ENCODE results near the gene NAIF1. TPM values are rescaled to one million over a fixed set of nuclear protein-coding genes. Genes with fewer than 3 reads are reported as not detected.
"Not testable (repeated sequence)": the region's sequence is repeated elsewhere in the genome, so short reads cannot be mapped to it uniquely, and the experiment has no call there.

NAIF1 gene
- total RNA-seq, 1 experiment from 2014 or later: 17.3 TPM

DNA sequence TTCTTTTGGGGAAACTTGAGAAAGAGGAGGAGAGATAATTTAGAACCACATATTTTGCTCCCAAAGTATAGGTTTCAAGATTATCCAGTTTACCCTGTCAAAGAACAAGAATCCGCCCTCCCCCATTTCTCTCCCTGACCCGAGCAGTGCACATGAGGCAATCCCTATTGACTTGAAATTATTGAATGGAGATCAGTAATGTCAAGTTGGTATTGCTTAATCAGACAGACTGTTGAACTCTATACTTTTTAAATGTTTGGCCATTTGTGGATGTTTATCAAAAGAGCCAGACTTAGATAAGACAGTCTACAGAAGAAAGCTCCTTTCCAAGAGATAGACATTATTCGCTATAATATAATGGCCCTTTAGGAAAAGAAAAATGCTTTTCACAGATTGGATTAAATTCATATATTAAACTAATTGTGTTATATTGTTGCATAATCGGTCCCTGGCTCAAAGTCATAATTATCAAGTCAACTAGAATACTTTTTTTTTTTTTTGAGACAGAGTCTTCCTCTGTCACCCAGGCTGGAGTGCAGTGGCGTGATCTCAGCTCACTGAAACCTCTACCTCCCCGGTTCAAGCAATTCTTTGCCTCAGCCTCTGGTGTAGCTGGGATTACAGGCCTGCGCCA is 6.2 kb upstream of the NAIF1 start:
- Histone ChIP-seq H3K4me3 (no peak overlapping the region), H3K4me2 (peak overlapping the region; percentile 43), H3K9me2 (ENCODE audit: insufficient read depth) (no peaks in the 10 kb centered on the region), H3K9me3 (ENCODE audit: insufficient read depth, low read depth) (no peaks in the 10 kb centered on the region), H3K79me2 (ENCODE audit: low read depth) (peaks cover 83% of the 10 kb centered on the region), H3F3A (ENCODE audit: insufficient read depth, low read depth) (peaks cover 43% of the 10 kb centered on the region), H3K4me1 (replicated peaks; ENCODE audit: insufficient read depth) (peaks cover 49% of the 10 kb centered on the region), H3K27ac (peak overlapping the region; percentile 63), H3K27me3 (ENCODE audit: insufficient read depth, low read depth) (no peaks in the 10 kb centered on the region), H4K20me1 (ENCODE audit: insufficient read depth) (no peaks in the 10 kb centered on the region), H2AFZ (no peak overlapping the region), H3K36me3 (ENCODE audit: low read depth) (no peaks in the 10 kb centered on the region)
- BruUV-seq (replicated peaks): no TSS peak
- TF ChIP-seq EZH2 (IDR thresholded peaks at IDR 0.05; ENCODE audit: low read depth): no peak
- TF ChIP-seq, protein P1, sequence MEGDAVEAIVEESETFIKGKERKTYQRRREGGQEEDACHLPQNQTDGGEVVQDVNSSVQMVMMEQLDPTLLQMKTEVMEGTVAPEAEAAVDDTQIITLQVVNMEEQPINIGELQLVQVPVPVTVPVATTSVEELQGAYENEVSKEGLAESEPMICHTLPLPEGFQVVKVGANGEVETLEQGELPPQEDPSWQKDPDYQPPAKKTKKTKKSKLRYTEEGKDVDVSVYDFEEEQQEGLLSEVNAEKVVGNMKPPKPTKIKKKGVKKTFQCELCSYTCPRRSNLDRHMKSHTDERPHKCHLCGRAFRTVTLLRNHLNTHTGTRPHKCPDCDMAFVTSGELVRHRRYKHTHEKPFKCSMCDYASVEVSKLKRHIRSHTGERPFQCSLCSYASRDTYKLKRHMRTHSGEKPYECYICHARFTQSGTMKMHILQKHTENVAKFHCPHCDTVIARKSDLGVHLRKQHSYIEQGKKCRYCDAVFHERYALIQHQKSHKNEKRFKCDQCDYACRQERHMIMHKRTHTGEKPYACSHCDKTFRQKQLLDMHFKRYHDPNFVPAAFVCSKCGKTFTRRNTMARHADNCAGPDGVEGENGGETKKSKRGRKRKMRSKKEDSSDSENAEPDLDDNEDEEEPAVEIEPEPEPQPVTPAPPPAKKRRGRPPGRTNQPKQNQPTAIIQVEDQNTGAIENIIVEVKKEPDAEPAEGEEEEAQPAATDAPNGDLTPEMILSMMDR (conservative IDR thresholded peaks at IDR 0.05): no peak
- ChIA-PET POLR2A (ENCODE audit: unreplicated experiment) (interaction anchor here (0.6 kb wide), 1 partner anchor 41 kb away, joined by 5 read pairs; no protein-coding TSS in a partner anchor), CTCF (interaction anchor here (0.7 to 1.5 kb wide), 3 partner anchors 19 to 39 kb away, joined by 3 to 5 read pairs (median 4); no protein-coding TSS in a partner anchor)
- intact Hi-C loops (cut with micrococcal nuclease; ENCODE audit: unreplicated experiment): no loop called here
- no peak for DNase-seq

DNA sequence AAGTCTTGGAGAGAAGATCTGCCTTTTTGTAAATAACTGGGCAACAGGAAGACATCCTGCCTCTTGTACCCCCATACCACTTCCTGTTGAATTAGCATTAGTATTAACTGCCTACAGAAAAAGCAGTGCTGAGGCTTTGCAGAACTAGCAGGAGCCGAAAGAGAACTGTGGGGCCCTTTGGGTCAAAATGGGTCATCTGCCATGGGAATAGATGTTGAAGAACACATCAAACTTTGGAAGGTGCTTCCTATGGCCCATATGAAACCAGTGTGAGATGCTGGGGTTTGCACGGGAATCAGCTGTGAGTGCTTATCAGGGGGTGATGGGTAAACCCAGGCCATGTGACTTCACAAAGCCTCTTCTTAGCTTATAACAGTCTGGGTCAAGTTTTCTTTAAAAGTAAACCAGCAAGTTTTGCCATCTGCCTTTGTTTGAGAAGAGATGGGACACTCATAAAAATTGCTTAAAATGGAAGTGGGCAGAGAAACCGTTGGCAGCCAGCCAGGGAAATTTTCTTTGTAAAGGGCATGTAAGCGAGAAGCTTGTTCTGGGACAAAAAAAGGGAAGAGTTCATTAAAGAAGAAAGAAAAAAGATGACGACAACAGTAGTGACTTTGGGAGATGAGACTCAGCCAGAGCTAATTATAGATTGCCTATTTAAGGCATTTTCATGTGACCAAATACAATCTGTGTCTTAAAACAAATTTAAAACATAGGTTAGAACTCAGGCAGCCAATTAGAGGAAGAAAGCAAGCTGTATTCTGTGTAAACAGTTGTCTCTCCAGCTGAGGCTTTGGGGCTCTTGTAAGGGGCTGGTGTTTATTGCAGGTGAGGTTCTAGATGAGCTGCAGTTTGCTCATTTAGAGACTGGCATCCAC is 5.3 kb upstream of the NAIF1 start:
- Histone ChIP-seq H3F3A (ENCODE audit: insufficient read depth, low read depth) (peaks cover 33% of the 10 kb centered on the region), H3K27ac (peak overlapping the region; percentile 63), H3K4me1 (replicated peaks; ENCODE audit: insufficient read depth) (peaks cover 39% of the 10 kb centered on the region), H3K36me3 (ENCODE audit: low read depth) (no peaks in the 10 kb centered on the region), H2AFZ (no peak overlapping the region), H3K4me2 (peak overlapping the region; percentile 43), H3K9me3 (ENCODE audit: insufficient read depth, low read depth) (no peaks in the 10 kb centered on the region), H3K79me2 (ENCODE audit: low read depth) (peaks cover 79% of the 10 kb centered on the region), H4K20me1 (ENCODE audit: insufficient read depth) (no peaks in the 10 kb centered on the region), H3K27me3 (ENCODE audit: insufficient read depth, low read depth) (no peaks in the 10 kb centered on the region), H3K9me2 (ENCODE audit: insufficient read depth) (no peaks in the 10 kb centered on the region), H3K4me3 (no peak overlapping the region; the same call in 1 of the 2 replicates)
- POLR2A ChIA-PET (ENCODE audit: unreplicated experiment): interaction anchor here (1.1 kb wide), 1 partner anchor 22 kb away, joined by 5 read pairs; no protein-coding TSS in a partner anchor
- no TSS peak for BruUV-seq (replicated peaks)
- TF ChIP-seq EZH2 (IDR thresholded peaks at IDR 0.05; ENCODE audit: low read depth): no peak
- TF ChIP-seq, protein P1 (conservative IDR thresholded peaks at IDR 0.05): no peak
- intact Hi-C loops (cut with micrococcal nuclease; ENCODE audit: unreplicated experiment): loop anchor here (1.0 kb wide), 1 partner anchor 45 kb away; no protein-coding TSS in a partner anchor
- peak; percentile 77 to 79 for DNase-seq
- CTCF ChIA-PET: interaction anchor here (0.6 to 1.5 kb wide), 8 partner anchors 10 to 120 kb away, joined by 3 to 5 read pairs (median 4); no protein-coding TSS in a partner anchor

DNA sequence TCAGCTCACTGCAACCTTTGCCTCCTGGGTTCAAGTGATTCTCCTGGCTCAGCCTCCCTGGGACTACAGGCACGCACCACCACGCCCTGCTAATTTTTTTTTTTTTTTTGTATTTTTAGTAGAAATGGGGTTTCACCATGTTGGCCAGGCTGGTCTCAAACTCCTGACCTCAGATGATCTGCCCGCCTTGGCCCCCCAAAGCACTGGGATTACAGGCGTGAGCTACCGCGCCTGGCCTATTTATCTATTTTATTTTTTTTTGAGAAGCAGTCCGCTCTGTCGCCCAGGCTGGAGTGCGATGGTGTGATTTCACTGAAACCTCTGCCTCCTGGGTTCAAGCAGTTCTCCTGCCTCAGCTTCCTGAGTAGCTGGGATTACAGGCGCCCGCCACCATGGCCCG is 4.4 kb upstream of the NAIF1 start:
- CTCF ChIA-PET: interaction anchor here (0.6 to 1.0 kb wide), 2 partner anchors 11 to 12 kb away, joined by 3 to 4 read pairs; no protein-coding TSS in a partner anchor
- Histone ChIP-seq H3K4me2 (peak overlapping the region; percentile 43), H3K79me2 (ENCODE audit: low read depth) (peaks cover 74% of the 10 kb centered on the region), H3K27ac (peak overlapping the region; percentile 63), H3F3A (ENCODE audit: insufficient read depth, low read depth) (peaks cover 28% of the 10 kb centered on the region), H3K4me1 (replicated peaks; ENCODE audit: insufficient read depth) (peaks cover 38% of the 10 kb centered on the region)
- H3K36me3 ChIP-seq (ENCODE audit: low read depth); H3K9me3 ChIP-seq (ENCODE audit: insufficient read depth, low read depth); H3K9me2 ChIP-seq (ENCODE audit: insufficient read depth); intact Hi-C loops (cut with micrococcal nuclease; ENCODE audit: unreplicated experiment); H3K4me3 ChIP-seq; H4K20me1 ChIP-seq (ENCODE audit: insufficient read depth); BruUV-seq (replicated peaks); H2AFZ ChIP-seq; H3K27me3 ChIP-seq (ENCODE audit: insufficient read depth, low read depth); DNase-seq: not testable (repeated sequence)
- POLR2A ChIA-PET (ENCODE audit: unreplicated experiment): interaction anchor here (1.1 kb wide), 1 partner anchor 23 kb away, joined by 5 read pairs; no protein-coding TSS in a partner anchor
